ENCODE results near the gene TPSD1.

Gene TPSD1

GRCh38 chr16:1275791-1276579 is 20.1 kb downstream of the TPSD1 start:
- no peaks in the 10 kb centered on the region for H3K9me3 ChIP-seq (ENCODE audit: control insufficient read depth, insufficient read depth, low read length)
- H3K4me3 ChIP-seq (ENCODE audit: low read length) = no peak overlapping the region
- no peaks in the 10 kb centered on the region for H3F3A ChIP-seq (ENCODE audit: control insufficient read depth, insufficient read depth)
- TF ChIP-seq, protein P1, sequence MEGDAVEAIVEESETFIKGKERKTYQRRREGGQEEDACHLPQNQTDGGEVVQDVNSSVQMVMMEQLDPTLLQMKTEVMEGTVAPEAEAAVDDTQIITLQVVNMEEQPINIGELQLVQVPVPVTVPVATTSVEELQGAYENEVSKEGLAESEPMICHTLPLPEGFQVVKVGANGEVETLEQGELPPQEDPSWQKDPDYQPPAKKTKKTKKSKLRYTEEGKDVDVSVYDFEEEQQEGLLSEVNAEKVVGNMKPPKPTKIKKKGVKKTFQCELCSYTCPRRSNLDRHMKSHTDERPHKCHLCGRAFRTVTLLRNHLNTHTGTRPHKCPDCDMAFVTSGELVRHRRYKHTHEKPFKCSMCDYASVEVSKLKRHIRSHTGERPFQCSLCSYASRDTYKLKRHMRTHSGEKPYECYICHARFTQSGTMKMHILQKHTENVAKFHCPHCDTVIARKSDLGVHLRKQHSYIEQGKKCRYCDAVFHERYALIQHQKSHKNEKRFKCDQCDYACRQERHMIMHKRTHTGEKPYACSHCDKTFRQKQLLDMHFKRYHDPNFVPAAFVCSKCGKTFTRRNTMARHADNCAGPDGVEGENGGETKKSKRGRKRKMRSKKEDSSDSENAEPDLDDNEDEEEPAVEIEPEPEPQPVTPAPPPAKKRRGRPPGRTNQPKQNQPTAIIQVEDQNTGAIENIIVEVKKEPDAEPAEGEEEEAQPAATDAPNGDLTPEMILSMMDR (IDR thresholded peaks at IDR 0.05; ENCODE audit: low read depth, low read length, poor library complexity, severe bottlenecking) = no peak
- TF ChIP-seq EZH2phosphoT487 (IDR thresholded peaks at IDR 0.05; ENCODE audit: borderline replicate concordance, low read length) = no peak
- H3K27me3 ChIP-seq (ENCODE audit: control insufficient read depth, low read length) = peaks cover 9% of the 10 kb centered on the region; the same call in 1 of the 2 replicates
- no peaks in the 10 kb centered on the region for H3K79me2 ChIP-seq (ENCODE audit: control insufficient read depth, low read length)
- no peak overlapping the region for H3K4me2 ChIP-seq (ENCODE audit: low read length)
- H3K9me2 ChIP-seq (replicated peaks; ENCODE audit: control insufficient read depth, low read length) = no peaks in the 10 kb centered on the region
- peaks cover 6% of the 10 kb centered on the region; the same call in 1 of the 2 replicates for H4K20me1 ChIP-seq (ENCODE audit: control insufficient read depth, insufficient read depth, low read depth, low read length)
- H3K4me1 ChIP-seq (ENCODE audit: control insufficient read depth, low read length) = peaks cover 21% of the 10 kb centered on the region
- H3K36me3 ChIP-seq (ENCODE audit: control insufficient read depth, low read length) = no peaks in the 10 kb centered on the region
- no peak overlapping the region for H3K27ac ChIP-seq (ENCODE audit: low read depth, low read length)

DNA sequence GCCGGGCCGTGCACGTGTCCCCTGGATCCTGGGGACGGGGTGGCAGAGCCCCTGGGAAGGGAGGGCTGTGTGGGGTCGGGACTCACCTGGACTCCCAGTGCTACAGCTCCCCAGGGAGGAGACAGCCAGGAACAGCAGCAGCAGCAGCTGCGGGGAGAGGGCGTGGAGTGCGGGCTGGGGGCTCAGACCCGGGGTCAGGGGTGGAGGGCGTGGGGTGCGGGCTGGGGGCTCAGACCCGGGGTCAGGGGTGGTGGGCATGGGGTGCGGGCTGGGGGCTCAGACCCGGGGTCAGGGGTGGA is 20.7 kb downstream of the TPSD1 start:
- no peaks in the 10 kb centered on the region for H3K9me3 ChIP-seq (ENCODE audit: control insufficient read depth, insufficient read depth, low read length)
- H3K4me3 ChIP-seq (ENCODE audit: low read length) = no peak overlapping the region
- no peaks in the 10 kb centered on the region for H3K9me2 ChIP-seq (replicated peaks; ENCODE audit: control insufficient read depth, low read length)
- no peak overlapping the region for H3K27ac ChIP-seq (ENCODE audit: low read depth, low read length)
- H3K36me3 ChIP-seq (ENCODE audit: control insufficient read depth, low read length) = no peaks in the 10 kb centered on the region
- H3K4me2 ChIP-seq (ENCODE audit: low read length) = no peak overlapping the region
- TF ChIP-seq, protein P1 (IDR thresholded peaks at IDR 0.05; ENCODE audit: low read depth, low read length, poor library complexity, severe bottlenecking) = no peak
- TF ChIP-seq EZH2phosphoT487 (IDR thresholded peaks at IDR 0.05; ENCODE audit: borderline replicate concordance, low read length) = no peak
- no peaks in the 10 kb centered on the region for H3K79me2 ChIP-seq (ENCODE audit: control insufficient read depth, low read length)
- H3K27me3 ChIP-seq (ENCODE audit: control insufficient read depth, low read length) = peaks cover 9% of the 10 kb centered on the region; the same call in 1 of the 2 replicates
- peaks cover under 1% of the 10 kb centered on the region; the same call in 1 of the 2 replicates for H4K20me1 ChIP-seq (ENCODE audit: control insufficient read depth, insufficient read depth, low read depth, low read length)
- no peaks in the 10 kb centered on the region for H3F3A ChIP-seq (ENCODE audit: control insufficient read depth, insufficient read depth)
- peaks cover 15% of the 10 kb centered on the region for H3K4me1 ChIP-seq (ENCODE audit: control insufficient read depth, low read length)

DNA sequence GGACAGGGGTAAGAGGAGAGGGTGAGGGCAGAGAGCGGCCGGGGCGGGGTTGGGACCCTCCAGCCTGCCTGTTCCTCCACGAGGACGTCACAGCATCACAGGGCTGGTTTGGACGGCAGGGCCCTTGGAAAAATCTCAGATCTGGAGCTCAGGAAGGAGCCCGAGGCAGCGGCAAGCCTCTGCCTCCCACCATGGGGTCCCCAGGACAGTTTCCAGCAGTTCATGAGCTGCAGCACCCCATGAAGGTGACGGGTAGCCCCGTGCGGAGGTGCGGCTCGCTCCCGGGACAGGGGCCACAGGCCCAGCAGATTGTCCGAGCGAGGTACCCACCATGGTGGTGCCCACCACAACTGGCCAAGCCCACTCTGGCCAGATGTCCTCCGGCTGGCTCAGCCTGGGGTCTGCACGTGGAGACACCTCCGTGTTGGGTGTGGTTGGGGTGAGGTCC is 21.3 kb downstream of the TPSD1 start:
- Histone ChIP-seq H3K27me3 (ENCODE audit: control insufficient read depth, low read length) (peaks cover 9% of the 10 kb centered on the region; the same call in 1 of the 2 replicates), H3K4me2 (ENCODE audit: low read length) (no peak overlapping the region), H3K4me1 (ENCODE audit: control insufficient read depth, low read length) (peaks cover 9% of the 10 kb centered on the region), H3F3A (ENCODE audit: control insufficient read depth, insufficient read depth) (no peaks in the 10 kb centered on the region), H3K4me3 (ENCODE audit: low read length) (no peak overlapping the region), H3K9me2 (replicated peaks; ENCODE audit: control insufficient read depth, low read length) (no peaks in the 10 kb centered on the region), H3K79me2 (ENCODE audit: control insufficient read depth, low read length) (no peaks in the 10 kb centered on the region), H3K27ac (ENCODE audit: low read depth, low read length) (no peak overlapping the region), H3K9me3 (ENCODE audit: control insufficient read depth, insufficient read depth, low read length) (no peaks in the 10 kb centered on the region), H3K36me3 (ENCODE audit: control insufficient read depth, low read length) (no peaks in the 10 kb centered on the region), H4K20me1 (ENCODE audit: control insufficient read depth, insufficient read depth, low read depth, low read length) (no peaks in the 10 kb centered on the region)
- no peak for TF ChIP-seq EZH2phosphoT487 (IDR thresholded peaks at IDR 0.05; ENCODE audit: borderline replicate concordance, low read length)
- TF ChIP-seq, protein P1 (IDR thresholded peaks at IDR 0.05; ENCODE audit: low read depth, low read length, poor library complexity, severe bottlenecking) = no peak

Data from DOHH2 (cell line).